ENCODE data around the gene KCNJ8.

GRCh38 chr12:21763531-21763930 is 11.0 kb downstream of the KCNJ8 start:
- TF ChIP-seq POLR2A (IDR thresholded peaks at IDR 0.05; ENCODE audit: low read length), result no peak
- TF ChIP-seq GATA1 (IDR thresholded peaks at IDR 0.05; ENCODE audit: low read depth, low read length), result no peak
